OCI-M2 (cell line): ENCODE data around the gene PDE3A.

ENCODE experiments used
- DNase-seq: peaks from one replicate; lab custom pipeline; 2025; ENCODE audit not compliant: unreplicated experiment; lab: John Stamatoyannopoulos, UW

PDE3A gene

DNA sequence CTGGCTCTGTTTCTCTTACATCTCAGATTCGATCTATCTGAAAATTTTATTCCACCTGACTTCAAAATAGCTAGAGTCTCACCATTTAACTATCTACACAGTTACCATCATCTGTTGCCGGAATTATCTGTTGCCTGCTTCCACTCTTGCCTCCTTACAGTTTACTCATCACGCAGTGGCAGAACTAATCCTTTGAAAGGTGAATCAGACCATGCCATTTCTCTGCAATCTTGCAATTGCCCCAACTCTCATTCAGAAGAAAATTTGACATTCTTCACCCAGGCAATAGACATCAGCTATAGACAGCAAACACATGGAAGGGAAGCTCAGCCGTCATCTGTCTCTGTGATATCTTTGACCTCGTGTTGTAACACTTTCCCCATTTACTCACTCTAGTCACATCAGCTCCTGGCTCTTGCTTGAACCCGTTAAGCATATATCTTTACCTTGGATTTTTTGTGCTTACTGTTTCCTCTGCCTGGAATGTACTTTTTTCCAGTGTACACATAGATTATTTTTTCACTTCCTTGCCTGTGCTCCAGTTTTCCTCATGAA is 85.5 kb downstream of the PDE3A start:
- DNase-seq, result no peak

DNA sequence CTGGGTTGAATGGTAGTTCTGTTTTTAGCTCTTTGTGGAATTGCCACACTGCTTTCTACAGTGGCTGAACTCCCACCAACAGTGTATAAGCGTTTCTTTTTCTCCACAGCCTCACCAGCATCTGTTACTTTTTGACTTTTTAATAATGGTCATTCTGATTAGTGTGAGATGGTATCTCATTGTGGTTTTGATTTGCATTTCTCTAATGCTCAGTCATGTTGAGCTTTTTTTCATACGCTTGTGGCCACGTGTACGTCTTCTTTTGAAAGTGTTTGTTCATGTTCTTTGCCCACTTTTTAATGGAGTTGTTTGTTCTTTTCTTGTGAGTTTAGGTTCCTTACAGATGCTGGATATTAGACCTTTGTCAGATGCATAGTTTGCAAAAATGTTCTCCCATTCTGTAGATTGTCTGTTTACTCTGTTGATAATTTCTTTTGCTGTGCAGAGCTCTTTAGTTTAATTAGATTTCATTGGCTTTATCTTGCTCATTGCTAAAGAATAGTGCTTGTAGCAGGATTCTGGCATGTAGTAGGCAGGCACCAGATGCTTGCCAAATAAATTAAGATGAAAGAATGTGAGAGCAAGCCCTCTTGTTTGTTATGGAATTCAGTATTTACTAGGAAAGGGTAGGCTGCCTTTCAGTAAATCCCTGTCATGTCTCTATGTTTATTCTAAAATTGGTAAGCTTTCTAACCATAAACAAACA is 86.8 kb downstream of the PDE3A start:
- DNase-seq, result no peak

- DNase-seq, result no peak
Measured at GRCh38 chr12:20457582-20457981, 89.2 kb downstream of the PDE3A start.

DNA sequence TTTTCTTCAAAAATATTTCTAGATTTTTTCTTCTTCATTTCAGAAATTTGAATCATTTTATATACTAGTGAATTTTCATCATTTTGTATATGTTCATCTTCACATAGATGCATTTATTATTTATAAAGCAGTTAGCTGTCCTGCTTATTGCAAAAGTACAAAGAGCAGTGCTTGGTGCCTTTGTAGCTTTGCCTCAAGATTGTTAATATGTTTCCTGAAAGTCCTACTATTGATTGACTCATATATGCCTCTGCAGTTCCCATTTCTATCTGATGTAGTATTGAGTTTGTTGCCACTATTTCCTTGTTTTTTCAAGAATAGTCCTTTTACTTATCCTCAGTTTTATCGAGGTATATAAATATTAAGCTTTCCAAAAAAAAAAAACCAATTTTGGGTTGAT is 89.7 kb downstream of the PDE3A start:
- no peak for DNase-seq

GRCh38 chr12:20459920-20460319 is 91.6 kb downstream of the PDE3A start:
- DNase-seq, result no peak

GRCh38 chr12:20460956-20461355 is 92.6 kb downstream of the PDE3A start:
- no peak for DNase-seq

DNA sequence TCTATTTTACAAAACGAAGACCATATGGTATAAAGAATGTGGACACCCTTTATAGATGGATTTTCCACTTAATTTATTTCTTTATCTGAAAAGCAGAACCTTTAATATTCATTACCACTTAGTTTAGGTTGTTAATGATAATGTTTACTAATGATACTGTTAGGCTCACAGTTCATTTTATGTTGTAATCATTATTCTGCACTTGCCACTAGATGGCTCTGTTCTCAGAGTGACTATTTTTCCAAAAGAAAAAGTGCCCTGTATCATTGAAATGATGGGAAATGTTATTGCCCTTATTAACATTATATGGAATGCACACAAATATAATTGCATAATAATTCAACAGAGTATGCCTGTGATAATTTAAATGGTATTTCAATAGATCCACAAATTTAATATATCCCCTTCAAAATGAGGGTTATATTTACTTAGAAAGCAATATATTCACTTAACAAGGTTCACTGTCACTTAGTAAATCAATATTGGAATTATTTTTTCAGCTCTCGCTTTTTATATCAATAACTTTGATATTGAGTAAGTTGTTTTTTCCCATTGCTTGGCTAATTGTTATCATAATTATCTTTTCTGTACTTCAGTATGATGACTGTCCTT is 95.7 kb downstream of the PDE3A start:
- no peak for DNase-seq

- no peak for DNase-seq
Measured at GRCh38 chr12:20469300-20469699, 101.0 kb downstream of the PDE3A start.

- DNase-seq, result no peak
Measured at GRCh38 chr12:20469756-20470155, 101.4 kb downstream of the PDE3A start.

GRCh38 chr12:20472102-20472782 is 103.9 kb downstream of the PDE3A start:
- DNase-seq, result no peak

GRCh38 chr12:20473133-20473532 is 104.8 kb downstream of the PDE3A start:
- no peak for DNase-seq

DNA sequence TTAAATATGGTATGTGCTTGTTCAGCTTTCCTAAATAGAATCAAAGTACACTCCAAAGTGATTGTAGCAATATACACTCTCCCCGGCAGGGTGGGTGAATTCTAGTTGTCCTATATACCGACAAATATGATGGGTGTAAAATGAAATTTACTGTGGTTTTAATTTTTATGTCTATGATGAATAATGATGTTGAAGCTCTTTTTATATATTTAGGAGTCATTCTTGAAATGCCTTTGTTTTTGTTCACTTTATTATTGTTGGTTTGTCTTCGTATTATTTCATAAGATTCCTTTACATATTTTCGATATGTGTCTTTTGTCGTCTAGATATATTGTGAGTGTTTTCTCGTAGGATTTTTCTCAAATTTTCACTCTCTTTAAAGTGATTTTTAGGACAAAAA is 105.7 kb downstream of the PDE3A start:
- DNase-seq, result no peak

DNA sequence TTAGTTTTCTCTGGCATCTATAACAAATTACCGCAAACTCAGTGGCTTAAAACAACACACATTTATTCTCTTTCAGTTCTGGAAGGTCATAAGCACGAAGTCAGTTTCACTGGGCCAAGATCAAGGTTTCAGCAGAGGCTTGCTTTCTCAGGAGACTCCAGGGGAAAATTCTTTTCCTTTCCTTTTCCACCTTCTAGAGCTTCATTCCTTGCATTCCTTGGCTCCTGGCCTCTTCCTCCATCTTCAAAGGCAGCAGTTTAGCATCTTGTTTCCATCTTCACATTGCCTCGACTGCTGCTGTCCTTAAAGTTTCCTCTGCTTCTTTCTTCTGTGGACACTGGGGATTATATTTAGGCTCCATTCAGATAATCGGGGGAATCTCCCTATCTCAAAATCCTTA is 106.1 kb downstream of the PDE3A start:
- no peak for DNase-seq

DNA sequence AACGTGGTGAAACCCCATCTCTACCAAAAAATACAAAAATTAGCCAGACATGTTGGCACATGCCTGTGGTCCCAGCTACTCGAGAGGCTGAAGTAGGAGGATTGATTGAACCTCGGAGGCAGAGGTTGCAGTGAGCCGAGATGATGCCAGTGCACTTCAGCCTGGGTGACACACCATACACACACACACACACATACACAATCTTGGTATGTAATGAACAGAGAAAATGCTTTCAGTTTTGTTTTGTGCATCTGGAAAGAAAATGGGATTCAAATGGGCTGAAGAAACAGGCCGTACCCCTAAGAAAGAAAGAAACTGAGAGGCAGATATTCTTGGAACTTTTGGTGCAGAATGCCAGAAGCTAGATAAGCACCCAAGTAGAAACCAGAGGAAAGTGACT is 107.2 kb downstream of the PDE3A start:
- no peak for DNase-seq

DNA sequence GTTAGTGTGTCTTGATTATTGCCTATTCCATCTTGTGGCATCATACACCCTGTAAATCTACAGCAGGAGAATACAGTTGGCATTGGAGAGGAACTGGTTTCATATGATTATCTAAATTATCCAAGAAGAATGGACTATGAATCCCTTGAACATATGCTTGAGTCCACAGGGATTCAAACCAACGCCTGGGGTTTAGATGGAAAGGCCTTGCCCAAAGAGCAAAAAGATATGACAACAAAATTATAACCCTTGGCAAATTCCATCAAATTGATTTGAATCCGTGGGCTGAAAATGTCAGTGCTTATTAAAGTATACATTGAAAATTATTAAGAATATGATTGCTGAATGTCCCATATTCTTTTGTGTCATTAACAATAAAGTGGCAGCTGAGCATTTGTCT is 108.2 kb downstream of the PDE3A start:
- DNase-seq, result no peak

DNA sequence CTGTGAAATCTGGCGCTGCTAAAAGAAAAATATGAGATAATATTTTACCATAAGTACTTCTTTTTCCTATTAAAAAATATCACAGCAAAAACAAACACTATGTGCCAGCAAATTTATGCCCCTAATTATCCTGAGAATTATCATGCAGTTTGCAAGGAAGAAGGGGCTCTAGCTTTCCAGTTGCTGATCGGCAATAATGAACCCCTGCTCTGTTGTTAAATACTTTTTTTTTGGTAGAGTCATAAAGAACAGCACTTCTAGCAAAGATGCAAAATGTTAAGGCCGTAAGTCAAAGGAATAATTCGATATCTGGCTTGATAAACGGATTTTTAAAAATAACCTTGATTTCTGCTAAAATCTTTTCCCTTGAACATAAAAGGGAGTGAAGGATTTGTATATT is 108.9 kb downstream of the PDE3A start:
- DNase-seq, result no peak

GRCh38 chr12:20477672-20478071 is 109.3 kb downstream of the PDE3A start:
- no peak for DNase-seq

DNA sequence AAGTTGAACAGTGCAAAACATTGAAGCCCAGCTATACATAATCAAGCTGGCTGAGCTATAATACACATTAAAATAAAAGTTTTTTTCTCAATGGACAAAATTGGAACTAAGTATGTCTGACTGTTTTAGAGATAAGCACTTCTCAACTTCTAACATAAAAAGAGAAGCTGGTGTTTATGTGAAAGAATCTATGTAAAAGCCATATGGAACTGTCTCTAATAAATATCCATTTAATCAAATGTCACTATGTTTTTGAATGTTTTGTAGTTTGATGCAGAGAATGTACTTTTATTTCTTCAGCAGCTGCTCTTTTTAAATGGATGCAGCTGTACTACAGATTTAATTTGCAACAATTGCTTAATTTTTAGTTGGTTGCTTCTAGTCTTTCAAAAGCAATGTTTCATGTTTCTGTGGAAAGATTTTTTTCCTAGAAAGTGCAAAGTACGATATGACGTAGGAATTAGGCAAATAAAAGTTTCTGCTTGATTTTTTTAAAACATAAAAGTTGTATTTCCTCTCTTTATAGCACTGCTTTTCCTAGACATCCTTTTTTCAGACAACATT is 114.2 kb downstream of the PDE3A start:
- no peak for DNase-seq

DNA sequence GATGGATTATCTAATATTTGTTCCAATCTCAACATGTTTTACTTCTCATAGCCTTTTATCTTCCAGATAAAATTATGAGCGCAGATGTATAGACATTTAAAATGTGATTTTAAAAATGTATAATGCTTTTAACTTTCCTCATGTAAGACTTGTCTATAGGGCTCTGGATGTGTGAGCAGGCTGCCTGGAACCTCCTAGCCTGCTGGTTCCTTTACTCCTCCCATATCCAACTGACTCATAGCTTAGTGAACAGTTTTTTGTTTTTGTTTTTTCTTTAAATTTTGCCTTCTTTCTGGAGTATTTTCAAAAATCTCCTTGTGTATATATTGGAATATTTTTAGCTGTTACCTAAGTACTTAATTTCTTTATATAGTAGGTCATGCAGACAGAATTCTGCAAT is 115.4 kb downstream of the PDE3A start:
- no peak for DNase-seq

GRCh38 chr12:20486233-20486632 is 117.9 kb downstream of the PDE3A start:
- no peak for DNase-seq

DNA sequence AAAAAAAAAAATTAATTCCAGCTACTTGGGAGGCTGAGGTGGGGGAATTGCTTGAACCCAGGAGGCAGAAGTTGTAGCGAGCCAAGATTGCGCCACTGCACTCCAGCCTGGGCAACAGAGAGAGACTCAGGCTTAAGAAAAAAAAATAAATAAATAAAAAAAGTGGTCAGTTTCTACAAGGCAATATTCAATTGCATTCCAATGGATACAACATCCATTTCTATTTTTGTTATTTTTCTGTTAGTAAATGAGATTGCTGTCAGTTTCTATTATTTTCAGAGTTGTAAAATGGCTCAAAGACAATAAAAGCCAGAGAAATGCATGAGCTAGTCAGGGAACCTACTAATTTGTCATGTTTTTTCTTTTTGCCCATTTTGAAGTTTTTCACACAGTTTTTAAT is 119.2 kb downstream of the PDE3A start:
- DNase-seq, result no peak

DNA sequence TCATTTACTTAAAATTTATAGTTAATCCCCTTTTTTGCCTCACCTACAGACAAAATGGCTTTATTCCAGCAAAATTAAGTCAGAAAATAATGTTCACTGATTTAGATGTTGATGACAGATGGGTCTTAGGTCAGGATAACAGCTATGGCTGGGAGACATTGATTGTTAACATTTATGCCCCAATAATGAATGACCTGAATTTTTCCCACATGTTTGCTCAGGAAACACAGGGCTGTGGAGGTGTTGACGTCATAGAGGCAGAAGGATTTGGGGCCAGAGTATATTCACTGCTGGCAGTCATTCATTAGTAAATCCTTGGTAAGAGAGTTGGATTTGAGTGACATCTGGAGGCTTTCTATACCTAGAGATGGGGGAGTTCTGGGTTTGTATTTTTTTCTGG is 121.3 kb downstream of the PDE3A start:
- DNase-seq, result no peak
